ENCODE results near the gene PCTP.

PCTP gene

GRCh38 chr17:55727920-55728319 lies 22.9 kb upstream of the PCTP start:
- DNase-seq = no peak

GRCh38 chr17:55728361-55728760 lies 22.5 kb upstream of the PCTP start:
- DNase-seq = no peak

GRCh38 chr17:55728833-55729232 lies 22.0 kb upstream of the PCTP start:
- no peak for DNase-seq

DNA sequence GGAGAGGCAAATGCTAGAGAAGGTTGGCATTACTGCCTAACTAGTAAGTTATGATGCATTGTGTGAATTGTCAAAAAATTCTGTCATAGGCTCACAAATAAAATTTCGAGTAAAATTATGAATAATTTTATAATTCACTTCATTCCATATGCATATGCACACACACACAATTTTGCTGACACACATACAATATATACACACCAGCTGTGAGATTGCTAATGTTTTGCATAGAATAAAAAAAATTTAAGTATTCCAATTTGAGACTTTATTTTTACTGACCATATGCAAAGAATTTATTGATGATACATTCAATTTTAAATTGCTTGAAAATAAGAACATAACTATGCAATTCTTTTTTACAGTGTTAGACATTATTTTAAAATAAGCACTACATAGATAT lies 21.4 kb upstream of the PCTP start:
- DNase-seq = no peak

- DNase-seq = no peak
Measured at GRCh38 chr17:55730380-55730779, 20.5 kb upstream of the PCTP start.

DNA sequence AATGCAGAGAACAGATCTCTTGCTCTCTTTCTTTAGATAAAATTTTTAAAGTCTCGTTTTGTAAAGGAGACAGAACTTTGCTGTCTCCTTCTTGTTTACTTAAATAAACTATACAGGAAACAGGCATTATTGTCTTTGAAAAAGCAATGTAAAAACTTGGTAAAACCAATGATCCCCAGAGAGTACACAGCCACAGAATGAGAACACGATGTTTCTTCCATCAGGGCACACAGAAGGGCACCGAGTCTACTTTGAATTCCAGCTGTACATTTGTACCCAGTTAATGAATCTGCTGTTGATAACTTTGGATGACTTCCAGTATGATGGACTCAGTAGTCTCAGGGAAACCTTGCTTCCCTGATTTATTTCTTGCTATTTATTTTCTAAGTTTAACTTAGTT lies 20.0 kb upstream of the PCTP start:
- DNase-seq = no peak

DNA sequence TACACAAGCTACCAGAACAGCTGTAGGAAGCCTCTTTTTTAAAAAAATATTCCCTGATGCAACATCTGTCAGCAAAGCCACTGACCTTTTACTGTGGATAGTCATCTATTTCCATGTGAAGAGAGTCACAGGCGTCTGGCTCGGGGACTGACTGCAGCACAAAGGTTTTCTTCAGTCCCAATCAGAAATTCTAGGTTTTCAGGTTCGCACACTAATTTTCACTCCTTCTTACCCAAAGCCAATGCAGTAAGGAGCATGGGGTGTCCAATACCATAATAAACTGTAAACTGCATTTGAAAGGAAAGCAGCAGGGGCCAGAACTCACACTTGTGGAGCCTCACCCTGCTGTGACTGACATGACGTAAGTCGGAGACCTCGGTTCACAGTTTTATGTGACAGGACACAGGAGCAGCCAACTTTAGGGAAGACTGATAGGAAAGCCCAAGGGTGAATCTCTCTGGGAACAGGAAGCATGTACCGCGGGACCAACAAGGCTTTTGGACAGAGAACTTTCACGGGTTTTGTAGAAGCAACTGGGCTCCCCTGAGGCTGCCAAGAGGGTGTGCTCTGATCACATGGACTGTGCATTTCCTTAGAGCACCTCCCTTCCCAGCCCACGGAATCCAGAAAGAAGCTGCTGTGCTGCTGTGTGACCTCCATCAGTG lies 19.1 kb upstream of the PCTP start:
- DNase-seq = no peak

GRCh38 chr17:55734128-55734781 lies 16.6 kb upstream of the PCTP start:
- peak; percentile 70 for DNase-seq

DNA sequence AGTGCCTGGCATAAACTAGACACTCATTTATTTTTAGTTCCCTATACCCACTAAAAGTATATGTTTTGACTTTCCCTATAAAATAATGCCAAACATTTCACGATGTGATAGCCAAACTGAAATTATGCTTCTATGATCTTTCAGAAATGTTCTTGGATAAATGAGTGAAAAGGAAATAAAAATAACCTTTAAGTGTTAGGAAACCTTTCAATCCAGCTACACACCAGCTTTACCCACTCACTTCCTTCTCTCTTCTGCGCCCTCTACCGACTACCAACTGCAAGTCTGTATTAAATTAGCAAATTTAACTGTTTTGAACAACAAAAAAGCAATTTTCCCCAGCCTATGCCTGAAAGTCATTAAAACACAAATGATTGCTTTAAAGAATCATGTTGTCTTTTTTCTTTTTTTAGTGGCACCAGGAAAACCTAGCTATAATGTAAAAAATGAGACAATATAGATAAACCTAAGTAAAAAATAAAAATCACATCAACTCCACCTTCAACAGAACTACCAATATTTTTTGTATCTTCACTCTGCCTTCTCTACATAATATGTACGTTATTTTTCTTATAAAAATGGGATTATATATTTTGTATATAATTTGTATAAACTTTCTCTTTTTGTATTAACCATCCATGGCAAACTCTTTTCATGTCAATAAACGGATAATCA lies 15.0 kb upstream of the PCTP start:
- peak; percentile 71 for DNase-seq

GRCh38 chr17:55737976-55738501 lies 12.8 kb upstream of the PCTP start:
- DNase-seq = no peak

DNA sequence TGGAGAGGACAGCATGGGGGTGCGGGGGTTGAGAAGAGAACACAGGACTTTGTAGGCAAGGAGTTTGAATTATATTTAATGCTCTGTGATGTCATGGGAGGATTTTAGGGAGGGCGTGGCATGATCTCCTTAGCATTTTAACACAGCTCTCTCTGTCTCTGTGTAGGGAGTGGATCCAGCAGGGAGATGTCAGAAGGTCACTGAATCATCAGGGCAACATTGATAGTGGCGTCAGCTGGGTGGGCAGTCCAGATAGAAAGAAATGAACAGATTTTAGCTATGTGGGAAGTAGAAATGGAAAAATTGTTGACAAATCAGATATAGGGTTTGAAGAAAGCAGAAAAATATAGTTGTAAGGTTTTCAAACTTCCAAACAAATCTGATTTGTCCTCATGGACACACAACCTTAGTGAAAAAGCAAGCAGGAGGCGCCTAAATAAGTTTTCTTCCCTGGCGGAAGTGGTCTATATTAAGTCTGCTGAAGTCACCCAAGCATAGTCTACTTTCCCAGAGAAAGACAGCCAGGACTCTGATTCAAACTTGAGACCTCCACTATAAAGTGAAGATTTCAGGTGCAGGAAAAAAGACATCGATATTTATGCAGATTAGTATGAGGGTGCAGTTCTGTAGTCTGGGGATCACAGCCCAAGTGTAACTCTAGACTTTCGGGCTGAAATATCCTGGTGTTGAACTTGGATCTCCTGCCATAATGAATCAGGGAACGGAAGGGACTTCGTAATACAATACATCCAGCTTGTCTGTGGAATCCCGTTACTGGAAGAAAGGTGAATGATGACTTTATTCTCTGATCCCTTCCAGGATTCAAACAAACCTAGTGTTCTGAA lies 10.1 kb upstream of the PCTP start:
- no peak for DNase-seq

DNA sequence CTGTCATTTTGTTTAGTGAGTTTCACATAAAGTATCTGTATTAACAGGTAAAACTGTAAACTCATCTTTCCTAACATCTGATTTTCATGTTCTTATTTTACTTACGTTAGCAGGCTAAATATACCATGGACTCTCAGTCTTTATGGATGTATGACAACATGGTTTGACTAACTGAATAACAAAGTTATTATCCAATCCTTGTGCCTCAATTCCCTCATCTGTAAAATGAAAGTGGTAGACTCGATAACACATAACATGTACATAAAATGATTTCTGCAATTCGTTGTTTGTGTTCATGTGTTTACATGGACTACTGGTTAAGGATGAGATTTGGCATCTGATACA lies 9.5 kb upstream of the PCTP start:
- no peak for DNase-seq

- no peak for DNase-seq
Measured at GRCh38 chr17:55742272-55743102, 8.4 kb upstream of the PCTP start.

GRCh38 chr17:55743103-55743679 lies 7.7 kb upstream of the PCTP start:
- no peak for DNase-seq

GRCh38 chr17:55745258-55745657 lies 5.6 kb upstream of the PCTP start:
- DNase-seq = no peak

DNA sequence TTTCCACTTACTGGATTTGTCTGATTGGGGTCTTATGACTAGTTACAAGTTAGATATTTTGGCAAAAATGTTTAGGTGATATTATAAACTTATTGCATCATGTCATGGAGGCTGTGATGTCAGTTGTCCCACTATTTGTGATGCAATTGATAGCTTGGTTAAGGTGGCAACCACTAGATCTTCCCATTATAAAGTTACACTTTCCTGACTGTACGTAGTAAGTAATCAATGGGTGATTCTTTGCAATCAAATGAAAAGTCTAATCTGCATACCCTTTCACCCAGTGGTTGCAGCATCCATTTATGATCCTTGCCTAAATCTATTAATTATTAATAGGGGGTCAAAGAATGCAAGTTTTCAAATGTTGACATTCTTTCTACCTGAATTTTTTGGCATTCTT lies 4.4 kb upstream of the PCTP start:
- no peak for DNase-seq

GRCh38 chr17:55747209-55747608 lies 3.6 kb upstream of the PCTP start:
- no peak for DNase-seq

- no peak for DNase-seq
Measured at GRCh38 chr17:55748841-55749240, 2.0 kb upstream of the PCTP start.

- DNase-seq = no peak
Measured at GRCh38 chr17:55749985-55750384, 866 bp upstream of the PCTP start.

- no peak for DNase-seq
Measured at GRCh38 chr17:55751720-55752250, 934 bp downstream of the PCTP start.

- DNase-seq = no peak
Measured at GRCh38 chr17:55756689-55757088, 5.8 kb downstream of the PCTP start.

DNA sequence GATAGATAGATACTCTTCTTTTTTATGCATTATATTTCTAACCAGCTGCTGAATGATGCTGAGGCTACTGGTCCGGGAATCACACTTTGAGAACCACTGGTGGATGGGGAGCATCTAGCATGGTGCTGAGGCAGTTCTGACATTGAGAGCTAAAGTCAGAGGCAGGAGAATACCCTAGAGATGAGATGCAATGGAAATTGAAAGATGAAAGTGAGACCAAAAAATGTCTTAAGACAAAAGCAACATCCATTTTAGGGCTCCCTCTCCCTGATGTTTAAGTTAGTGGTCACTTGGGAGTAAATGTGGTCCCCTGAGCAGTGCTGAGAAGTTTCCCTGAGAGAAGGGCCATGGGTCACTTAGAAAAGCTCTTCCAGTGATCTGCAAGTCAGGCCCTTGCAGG lies 6.8 kb downstream of the PCTP start:
- DNase-seq = no peak
